Measurements from ENCODE around the gene APH1A. TPM values are rescaled to one million over a fixed set of nuclear protein-coding genes. Genes with fewer than 3 reads are reported as not detected.

The APH1A gene
- total and polyA plus RNA-seq, 10 of the 15 experiments (the other 5 are each of a cell fraction or from before 2014, with no cell fraction given) = 6.7 to 130 (median 87.7) TPM

- TF ChIP-seq TCF12 (IDR thresholded peaks at IDR 0.05; ENCODE audit: low read depth, low read length) (peak; percentile 50; the same call in 1 of the 2 replicates), KAT2A (conservative IDR thresholded peaks at IDR 0.05; ENCODE audit: control insufficient read depth, low read depth, low read length) (no peak), ATF3 (IDR thresholded peaks at IDR 0.05; ENCODE audit: borderline replicate concordance, extremely low read depth, low read depth, low read length) (no peak), STAT1 (conservative IDR thresholded peaks at IDR 0.05) (0 out of 2 replicates have a peak, but pooled peaks have one; percentile 19), POLR2A (IDR thresholded peaks at IDR 0.05; ENCODE audit: low read depth, low read length) (peak; percentile 95), SREBF2 (IDR thresholded peaks at IDR 0.05; ENCODE audit: low read length) (no peak), MAX (IDR thresholded peaks at IDR 0.05; ENCODE audit: low read depth, low read length) (peak; percentile 63; the same call in 1 of the 2 replicates), SMAD1 (IDR thresholded peaks at IDR 0.05; ENCODE audit: low read depth, partially characterized antibody) (peak; percentile 82), SP1 (IDR thresholded peaks at IDR 0.05; ENCODE audit: low read depth, low read length) (peak; percentile 39), ASH2L (IDR thresholded peaks at IDR 0.05; ENCODE audit: borderline replicate concordance, low read depth) (no peak), CREM (IDR thresholded peaks at IDR 0.05; ENCODE audit: low read depth) (peak; percentile 84; the same call in 1 of the 2 replicates), CREB1 (IDR thresholded peaks at IDR 0.05; ENCODE audit: low read depth) (peak; percentile 93), ELK1 (IDR thresholded peaks at IDR 0.05; ENCODE audit: low read depth, low read length) (no peak), CHD4 (IDR thresholded peaks at IDR 0.05) (no peak), IKZF2 (IDR thresholded peaks at IDR 0.05) (peak; percentile 43 to 76; a peak in 3 of 4 replicates), PKNOX1 (IDR thresholded peaks at IDR 0.05) (peak; percentile 72; the same call in 1 of the 2 replicates), BCL3 (IDR thresholded peaks at IDR 0.05; ENCODE audit: borderline replicate concordance, insufficient read depth, low read depth, low read length, poor library complexity, severe bottlenecking) (peak; percentile 61), IRF5 (IDR thresholded peaks at IDR 0.05; ENCODE audit: borderline replicate concordance) (peak; percentile 84; the same call in 1 of the 2 replicates), TAF1 (IDR thresholded peaks at IDR 0.05; ENCODE audit: borderline replicate concordance, low read depth, low read length) (peak; percentile 65), IRF4 (IDR thresholded peaks at IDR 0.05; ENCODE audit: low read depth, low read length) (0 out of 2 replicates have a peak, but pooled peaks have one; percentile 12), HDGF (IDR thresholded peaks at IDR 0.05) (peak; percentile 92), PAX8 (IDR thresholded peaks at IDR 0.05) (no peak)
Measured at GRCh38 chr1:150234566-150235293, 34.1 kb downstream of the APH1A start (continued).
